Measurements from ENCODE around the gene STX10. TPM values are rescaled to one million over a fixed set of nuclear protein-coding genes. Genes with fewer than 3 reads are reported as not detected.
A peak's percentile ranks its signal among the peaks of the same experiment; 100 is the strongest.

Gene STX10
- total RNA-seq, 3 donors from 2014 or later, result 48.2 to 59.7 (median 49.3) TPM

DNA sequence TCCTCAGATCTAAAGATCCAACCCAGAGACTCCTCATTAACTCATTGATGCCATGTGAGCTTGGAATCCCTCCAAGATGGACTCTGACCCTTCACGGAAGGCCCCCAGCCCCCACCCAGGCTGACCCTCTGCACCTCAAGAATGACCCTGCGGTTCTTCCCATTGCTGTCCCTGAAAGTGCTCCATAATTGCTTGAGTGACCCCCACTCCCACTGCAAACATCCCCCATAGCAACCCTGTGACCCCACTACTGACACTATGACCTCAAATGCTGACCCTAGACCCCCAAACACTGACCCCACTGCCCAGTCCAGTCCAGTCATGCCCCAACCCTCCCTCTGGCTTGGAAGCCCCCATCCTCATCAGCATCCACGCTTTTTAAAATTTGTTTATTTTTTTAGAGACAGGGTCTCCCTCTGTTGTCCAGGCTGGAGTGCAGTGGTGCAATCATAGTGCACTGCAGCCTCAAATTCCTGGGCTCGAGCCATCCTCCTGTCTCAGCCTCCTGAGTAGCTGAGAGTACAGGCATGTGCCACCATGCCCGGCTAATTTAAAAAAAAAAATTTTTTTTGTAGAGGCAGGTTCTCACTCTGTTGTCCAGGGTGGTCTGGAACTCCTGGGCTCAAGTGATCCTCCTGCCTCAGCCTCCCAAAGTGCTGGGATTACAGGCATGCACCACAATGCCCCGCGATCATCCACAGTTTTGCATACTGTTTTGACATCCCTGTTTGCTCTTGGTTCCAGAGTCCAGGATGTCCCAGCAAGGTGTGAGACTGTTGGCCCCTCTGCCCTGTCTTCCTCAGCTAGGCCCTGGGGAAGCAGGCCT is 48.4 kb downstream of the STX10 start:
- no peak overlapping the region for H3K4me3 ChIP-seq
- DNase-seq (no peak), ATAC-seq (no peak)
- no peaks in the 10 kb centered on the region for H3K36me3 ChIP-seq (ENCODE audit: low read depth)
- TF ChIP-seq, protein P1, sequence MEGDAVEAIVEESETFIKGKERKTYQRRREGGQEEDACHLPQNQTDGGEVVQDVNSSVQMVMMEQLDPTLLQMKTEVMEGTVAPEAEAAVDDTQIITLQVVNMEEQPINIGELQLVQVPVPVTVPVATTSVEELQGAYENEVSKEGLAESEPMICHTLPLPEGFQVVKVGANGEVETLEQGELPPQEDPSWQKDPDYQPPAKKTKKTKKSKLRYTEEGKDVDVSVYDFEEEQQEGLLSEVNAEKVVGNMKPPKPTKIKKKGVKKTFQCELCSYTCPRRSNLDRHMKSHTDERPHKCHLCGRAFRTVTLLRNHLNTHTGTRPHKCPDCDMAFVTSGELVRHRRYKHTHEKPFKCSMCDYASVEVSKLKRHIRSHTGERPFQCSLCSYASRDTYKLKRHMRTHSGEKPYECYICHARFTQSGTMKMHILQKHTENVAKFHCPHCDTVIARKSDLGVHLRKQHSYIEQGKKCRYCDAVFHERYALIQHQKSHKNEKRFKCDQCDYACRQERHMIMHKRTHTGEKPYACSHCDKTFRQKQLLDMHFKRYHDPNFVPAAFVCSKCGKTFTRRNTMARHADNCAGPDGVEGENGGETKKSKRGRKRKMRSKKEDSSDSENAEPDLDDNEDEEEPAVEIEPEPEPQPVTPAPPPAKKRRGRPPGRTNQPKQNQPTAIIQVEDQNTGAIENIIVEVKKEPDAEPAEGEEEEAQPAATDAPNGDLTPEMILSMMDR (IDR thresholded peaks at IDR 0.05), result no peak
- peaks cover 29% of the 10 kb centered on the region for H3K4me1 ChIP-seq (ENCODE audit: low read depth)
- intact Hi-C loops (cut with DNase I, micrococcal nuclease), result no loop called here
- H3K9me3 ChIP-seq, result no peaks in the 10 kb centered on the region

DNA sequence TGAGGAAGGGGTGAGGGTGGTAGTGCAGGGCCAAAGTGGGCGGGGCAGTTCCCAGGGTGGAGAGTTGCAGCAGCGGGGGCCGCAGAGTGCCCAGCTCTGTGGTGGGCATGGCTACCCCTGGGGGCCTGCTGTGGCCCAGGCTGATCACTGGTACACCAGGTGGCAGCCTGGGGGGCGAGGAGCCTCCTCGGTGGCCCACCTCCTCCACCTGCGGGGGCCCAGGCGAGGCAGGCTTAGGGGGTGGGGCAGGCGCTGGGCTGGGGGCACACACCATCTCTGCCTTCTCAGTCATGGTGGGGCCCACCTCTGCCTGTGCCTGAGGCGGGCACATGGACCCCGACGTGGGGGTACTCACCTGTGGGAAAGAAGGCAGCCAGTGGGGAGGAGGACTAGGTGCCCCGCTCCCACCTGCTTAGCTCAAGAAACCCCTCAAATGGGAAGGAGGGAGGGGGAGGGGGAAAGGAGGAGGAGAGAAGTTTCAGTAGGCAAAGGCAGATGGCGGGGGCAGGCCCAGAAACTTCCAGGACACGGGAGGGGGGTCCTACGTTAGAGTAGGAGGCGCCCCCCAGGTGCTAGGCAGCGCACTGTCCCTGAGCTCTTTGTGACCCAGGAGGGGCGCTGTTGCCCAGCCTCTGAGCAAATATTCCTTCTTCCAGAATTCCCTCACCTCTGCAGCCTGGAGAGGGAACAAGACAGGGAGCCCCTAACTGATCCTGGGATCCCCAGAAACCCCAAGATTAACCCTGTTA is 49.2 kb downstream of the STX10 start:
- DNase-seq (peak in 2 of 3 donors; percentile 35 to 68), ATAC-seq (no peak)
- no peaks in the 10 kb centered on the region for H3K36me3 ChIP-seq (ENCODE audit: low read depth)
- peaks cover 31% of the 10 kb centered on the region for H3K4me1 ChIP-seq (ENCODE audit: low read depth)
- intact Hi-C loops (cut with DNase I, micrococcal nuclease), result no loop called here
- TF ChIP-seq, protein P1 (IDR thresholded peaks at IDR 0.05), result no peak
- no peaks in the 10 kb centered on the region for H3K9me3 ChIP-seq
- no peak overlapping the region for H3K4me3 ChIP-seq

DNA sequence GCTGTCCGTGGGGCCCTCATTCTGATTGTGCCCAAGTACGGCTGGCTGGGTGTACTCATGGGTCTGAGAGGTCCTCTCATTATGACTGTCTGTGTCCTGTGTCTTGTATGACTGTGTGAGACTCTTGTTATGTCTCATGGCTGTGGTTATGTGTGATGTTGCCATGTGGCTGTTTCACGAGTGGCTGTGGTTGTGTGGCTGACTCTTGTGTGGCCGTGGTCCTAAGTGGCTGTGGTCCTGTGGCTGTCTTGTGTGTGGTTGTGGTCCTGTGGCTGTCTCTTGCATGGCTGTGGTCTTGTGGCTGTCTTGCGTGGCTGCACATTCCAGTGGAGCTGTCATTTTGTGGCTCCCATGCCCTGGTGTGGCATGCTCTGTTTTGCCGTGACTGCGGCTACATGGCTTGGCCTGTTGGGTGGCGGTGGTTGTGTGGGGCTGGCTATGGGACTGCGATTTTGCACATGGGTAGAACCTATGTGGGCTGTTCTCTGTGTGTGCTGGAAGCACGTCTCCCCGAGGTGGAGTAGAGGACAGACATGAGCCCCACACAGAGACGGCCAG is 50.1 kb downstream of the STX10 start:
- H3K9me3 ChIP-seq, result no peaks in the 10 kb centered on the region
- intact Hi-C loops (cut with DNase I, micrococcal nuclease), result no loop called here
- TF ChIP-seq, protein P1 (IDR thresholded peaks at IDR 0.05), result no peak
- ATAC-seq (no peak), DNase-seq (peak in 1 of 3 donors; percentile 25)
- peaks cover 34% of the 10 kb centered on the region for H3K4me1 ChIP-seq (ENCODE audit: low read depth)
- no peak overlapping the region for H3K4me3 ChIP-seq
- H3K36me3 ChIP-seq (ENCODE audit: low read depth), result no peaks in the 10 kb centered on the region

DNA sequence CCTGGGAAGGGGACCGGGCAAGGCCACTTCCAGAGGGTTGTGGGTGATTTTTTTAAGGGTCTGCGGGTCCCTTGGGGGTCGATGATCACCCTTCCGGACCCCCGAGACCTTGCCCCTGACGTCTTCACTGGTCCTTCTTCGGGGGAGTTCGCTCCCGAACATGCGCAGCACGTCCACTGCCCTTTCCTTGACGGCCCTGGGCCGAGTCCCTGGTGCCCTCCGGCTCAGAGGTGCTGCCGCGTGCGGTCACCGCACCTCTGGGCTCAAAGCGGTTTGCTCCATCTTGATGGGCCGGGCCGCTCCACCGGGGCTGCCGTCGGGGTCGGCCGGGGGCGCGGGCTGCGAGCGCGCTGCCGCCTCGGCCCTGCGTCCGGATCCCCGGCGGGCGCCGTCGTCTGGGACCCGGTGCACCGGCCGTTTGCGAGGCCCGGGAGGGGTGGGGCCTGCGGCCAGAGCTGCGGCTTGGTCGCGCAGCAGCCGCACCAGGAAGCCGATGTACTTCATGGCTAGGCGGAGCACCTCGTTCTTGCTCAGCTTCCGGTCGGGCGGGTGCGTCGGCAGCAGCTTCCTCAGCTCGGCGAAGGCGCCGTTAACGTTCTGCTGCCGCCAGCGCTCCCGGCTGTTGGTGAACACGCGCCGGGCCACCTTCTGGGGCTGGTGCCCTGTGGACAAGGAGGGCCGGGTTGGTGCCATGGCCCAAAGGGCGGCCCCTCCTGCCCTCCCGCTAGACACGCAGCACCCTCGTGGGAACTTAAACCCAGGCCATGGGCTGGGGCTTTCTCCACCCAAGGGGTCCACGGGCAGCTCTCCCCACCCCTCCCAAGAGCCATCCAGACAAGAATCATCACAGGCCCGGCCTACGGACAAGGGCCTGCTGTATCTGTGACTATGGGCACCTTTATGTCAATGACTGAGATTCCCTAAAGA is 50.8 kb downstream of the STX10 start:
- intact Hi-C loops (cut with DNase I, micrococcal nuclease), result loop anchor here in 1 of 2 donors (10.0 kb wide), 1 partner anchor 115 kb away; no protein-coding TSS in a partner anchor
- Histone ChIP-seq H3K4me3 (no peak overlapping the region), H3K36me3 (ENCODE audit: low read depth) (no peaks in the 10 kb centered on the region), H3K4me1 (ENCODE audit: low read depth) (peaks cover 39% of the 10 kb centered on the region), H3K9me3 (no peaks in the 10 kb centered on the region)
- ATAC-seq (peak; percentile 78), DNase-seq (peak; percentile 83 to 94 (median 86))
- TF ChIP-seq, protein P1 (IDR thresholded peaks at IDR 0.05), result no peak

Data from mucosa of descending colon (tissue), 3 donors.